Breast epithelium (tissue), 4 donors: ENCODE data around the gene DMBT1. TPM values are rescaled to one million over a fixed set of nuclear protein-coding genes. Genes with fewer than 3 reads are reported as not detected.
A peak's percentile ranks its signal among the peaks of the same experiment; 100 is the strongest.

Experiments used
- DNase-seq, 2 donors: peaks; one replicate each; pipeline ENCODE4 v3.0.0-alpha.2; 2019; ENCODE audit warnings: low spot score in 2 of 2
- H3K27ac ChIP-seq, 2 donors: fragments of 200-600 bp; sonication (generic) in 1 of 2; one replicate each; pipeline ENCODE4 v1.5.1; 2016 to 2019; ENCODE audit warnings: mild to moderate bottlenecking in 1 of 2
- H3K27me3 ChIP-seq, 2 donors: fragments of 200-600 bp; sonication (generic) in 1 of 2; one replicate each; pipeline versions ENCODE4 v1.5.1 to v1.6.0; 2017 to 2019; ENCODE audit warnings: control low read depth in 1 of 2, mild to moderate bottlenecking in 1 of 2
- H3K36me3 ChIP-seq: fragments of 200-600 bp; one replicate; pipeline ENCODE4 v1.5.1; 2019
- H3K4me1 ChIP-seq, 2 donors: fragments of 200-600 bp; sonication (generic); one replicate each; pipeline ENCODE4 v1.5.1; 2016 to 2019; ENCODE audit warnings: control low read depth in 1 of 2
- H3K4me3 ChIP-seq, 3 donors: fragments of 200-600 bp; sonication (generic); 1 replicate in 2 of 3; 2 replicates in 1 of 3; pipeline ENCODE4 v1.5.1; 2016 to 2019; ENCODE audit warnings: mild to moderate bottlenecking in 3 of 3, moderate library complexity in 2 of 3
- H3K9me3 ChIP-seq, 2 donors: fragments of 200-600 bp; sonication (generic) in 1 of 2; one replicate each; pipeline ENCODE4 v1.5.1; 2016 to 2019; ENCODE audit warnings: control low read depth in 1 of 2
- CTCF ChIP-seq, 3 donors: fragments of 450-650 bp; IDR thresholded peaks; one replicate each; pipeline ENCODE4 v1.5.1; 2016 to 2017; ENCODE audit warnings: antibody characterized with exemption in 3 of 3, mild to moderate bottlenecking in 3 of 3, moderate library complexity in 3 of 3
- POLR2A ChIP-seq: fragments of 450-650 bp; IDR thresholded peaks from one replicate; pipeline ENCODE4 v1.6.1; 2016; ENCODE audit warnings: antibody characterized with exemption, mild to moderate bottlenecking, moderate library complexity
- POLR2AphosphoS5 ChIP-seq, 3 donors: sonication (generic); formaldehyde crosslinking; IDR thresholded peaks; one replicate each; pipeline ENCODE4 v1.6.1; 2017; ENCODE audit warnings: antibody characterized with exemption in 3 of 3
- intact Hi-C: fragments of 100-400 bp; cut with DNase I; formaldehyde crosslinking; loops from one replicate; pipeline ENCODE4 v1.15.1; 2023; ENCODE audit warnings: low total_unique reads
- total RNA-seq, 3 donors: library from RNA; depleted of rRNA; stranded (reverse); fragments of >200 nt; gene quantifications; one replicate each; pipeline ENCODE4 v1.1.0, GENCODE V29; 2016

DMBT1 gene
- total RNA-seq, 3 donors from 2014 or later: 0.15 to 2.3 TPM; not detected in 1

DNA sequence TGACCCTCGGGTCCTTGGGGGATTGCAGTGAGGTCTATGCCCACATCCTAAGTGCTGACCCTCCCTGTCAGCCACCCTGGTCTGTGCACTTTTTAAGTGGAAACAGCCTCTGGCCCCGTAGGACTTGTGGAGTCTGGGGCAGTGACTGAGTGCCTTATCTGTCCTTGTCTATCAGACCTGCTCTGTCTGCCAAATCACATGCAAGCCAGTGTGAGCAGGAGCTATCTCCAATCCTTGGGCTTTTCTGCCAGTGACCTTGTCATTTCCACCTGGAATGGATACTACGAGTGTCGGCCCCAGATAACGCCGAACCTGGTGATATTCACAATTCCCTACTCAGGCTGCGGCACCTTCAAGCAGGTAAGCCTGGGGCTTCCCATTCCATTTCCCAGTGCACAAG is 76.4 kb downstream of the DMBT1 start:
- Histone ChIP-seq H3K27ac (no peak overlapping the region), H3K4me1 (no peaks in the 10 kb centered on the region), H3K27me3 (no peaks in the 10 kb centered on the region), H3K36me3 (no peaks in the 10 kb centered on the region), H3K4me3 (no peak overlapping the region), H3K9me3 (no peaks in the 10 kb centered on the region)
- intact Hi-C loops: no loop called here
- no peak for DNase-seq
- TF ChIP-seq CTCF (IDR thresholded peaks at IDR 0.05): no peak
- TF ChIP-seq POLR2A: no peak
- TF ChIP-seq POLR2AphosphoS5 (IDR thresholded peaks at IDR 0.05): no peak

- Histone ChIP-seq H3K27me3 (no peaks in the 10 kb centered on the region), H3K9me3 (no peaks in the 10 kb centered on the region), H3K27ac (no peak overlapping the region), H3K4me1 (no peaks in the 10 kb centered on the region), H3K36me3 (no peaks in the 10 kb centered on the region), H3K4me3 (no peak overlapping the region)
- TF ChIP-seq CTCF (IDR thresholded peaks at IDR 0.05) (no peak), POLR2A (no peak), POLR2AphosphoS5 (IDR thresholded peaks at IDR 0.05) (no peak)
- DNase-seq: peak in 1 of 2 donors; percentile 34
- intact Hi-C loops: no loop called here
Measured at GRCh38 chr10:122637376-122637775, 76.8 kb downstream of the DMBT1 start.

DNA sequence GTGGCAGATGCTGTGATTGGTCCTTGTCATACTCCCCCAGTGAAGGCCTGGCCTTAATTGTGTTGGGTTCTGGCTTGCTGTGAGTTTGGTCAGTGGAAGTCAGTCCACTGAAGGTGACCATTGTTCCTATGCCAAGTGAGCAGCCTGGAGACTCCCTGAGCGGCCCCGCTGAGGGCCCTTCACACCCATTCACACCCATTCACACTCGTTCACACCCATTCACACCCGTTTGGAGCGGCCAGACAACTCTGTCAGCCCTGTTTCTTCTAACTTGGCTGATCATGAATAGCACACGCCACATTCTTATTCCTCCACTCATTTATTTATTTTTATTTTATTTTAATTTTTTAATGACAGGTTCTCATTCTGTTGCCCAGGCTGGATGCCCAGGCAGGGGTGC is 77.6 kb downstream of the DMBT1 start:
- no peaks in the 10 kb centered on the region for H3K36me3 ChIP-seq
- no peaks in the 10 kb centered on the region for H3K4me1 ChIP-seq
- no peak overlapping the region for H3K27ac ChIP-seq
- no peaks in the 10 kb centered on the region for H3K9me3 ChIP-seq
- TF ChIP-seq POLR2A: no peak
- no peak for DNase-seq
- intact Hi-C loops: no loop called here
- no peak overlapping the region for H3K4me3 ChIP-seq
- no peaks in the 10 kb centered on the region for H3K27me3 ChIP-seq

- no peak for TF ChIP-seq POLR2A
- TF ChIP-seq CTCF (IDR thresholded peaks at IDR 0.05): no peak
- no peak for TF ChIP-seq POLR2AphosphoS5 (IDR thresholded peaks at IDR 0.05)
- DNase-seq: no peak
- H3K27me3 ChIP-seq: no peaks in the 10 kb centered on the region
- no peak overlapping the region for H3K4me3 ChIP-seq
- intact Hi-C loops: no loop called here
- no peaks in the 10 kb centered on the region for H3K4me1 ChIP-seq
- H3K36me3 ChIP-seq: no peaks in the 10 kb centered on the region
- H3K27ac ChIP-seq: no peak overlapping the region
- no peaks in the 10 kb centered on the region for H3K9me3 ChIP-seq
Measured at GRCh38 chr10:122639801-122640200, 79.2 kb downstream of the DMBT1 start.

GRCh38 chr10:122640921-122641320 is 80.4 kb downstream of the DMBT1 start:
- H3K27ac ChIP-seq: no peak overlapping the region
- no peaks in the 10 kb centered on the region for H3K4me1 ChIP-seq
- TF ChIP-seq CTCF (IDR thresholded peaks at IDR 0.05) (no peak), POLR2AphosphoS5 (IDR thresholded peaks at IDR 0.05) (no peak), POLR2A (no peak)
- no peak overlapping the region for H3K4me3 ChIP-seq
- H3K27me3 ChIP-seq: no peaks in the 10 kb centered on the region
- no peaks in the 10 kb centered on the region for H3K36me3 ChIP-seq
- no peak for DNase-seq
- intact Hi-C loops: no loop called here
- no peaks in the 10 kb centered on the region for H3K9me3 ChIP-seq
